Lower leg skin (tissue), 4 donors: ENCODE data around the gene SVIL. TPM values are rescaled to one million over a fixed set of nuclear protein-coding genes. Genes with fewer than 3 reads are reported as not detected.
A peak's percentile ranks its signal among the peaks of the same experiment; 100 is the strongest.

Experiments used
- DNase-seq, 2 donors: peaks; one replicate each; pipeline ENCODE4 v3.0.0-alpha.2; 2019; ENCODE audit warnings: low spot score in 2 of 2
- H3K4me3 ChIP-seq: fragments of 200-600 bp; sonication (generic); 2 replicates; pipeline ENCODE4 v1.5.1; 2017; ENCODE audit warnings: mild to moderate bottlenecking, low read depth; ENCODE audit not compliant: poor library complexity, severe bottlenecking
- POLR2A ChIP-seq, 2 donors: fragments of 450-650 bp; IDR thresholded peaks; one replicate each; pipeline ENCODE4 v1.6.1; 2016 to 2017; ENCODE audit warnings: antibody characterized with exemption in 2 of 2, mild to moderate bottlenecking in 1 of 2, moderate library complexity in 1 of 2
- WGBS, 2 donors: methylation state at CpG; one replicate each; pipeline ENCODE4 v1.1.5; 2018; 5-methylcytosine and 5-hydroxymethylcytosine counted together
- intact Hi-C: fragments of 100-400 bp; cut with DNase I; formaldehyde crosslinking; loops from one replicate; pipeline ENCODE4 v1.15.0; 2023; ENCODE audit warnings: low total_unique reads
- microRNA counts, 2 donors: library from miRNA; unstranded; fragments of <30 nt; microRNA quantifications; one replicate each; lab custom pipeline; 2016
- microRNA-seq, 2 donors: library from miRNA; unstranded; fragments of <30 nt; microRNA quantifications; one replicate each; pipeline ENCODE4, GENCODE V29; 2016; ENCODE audit warnings: borderline replicate concordance in 2 of 2, borderline number of aligned reads in 1 of 2
- total RNA-seq, 4 donors: library from RNA; depleted of rRNA; stranded (reverse); fragments of >200 nt; gene quantifications; one replicate each; pipeline ENCODE4 v1.1.0, GENCODE V29; 2016
- TF ChIP-seq, protein P1 (sequence below), 3 donors: fragments of 450-650 bp; IDR thresholded peaks; one replicate each; pipeline ENCODE4 v1.5.1; 2016; ENCODE audit warnings: antibody characterized with exemption in 3 of 3, mild to moderate bottlenecking in 3 of 3, moderate library complexity in 2 of 3

The SVIL gene
- total RNA-seq, 4 donors from 2014 or later: 49.0 to 91.0 (median 74.4) TPM

DNA sequence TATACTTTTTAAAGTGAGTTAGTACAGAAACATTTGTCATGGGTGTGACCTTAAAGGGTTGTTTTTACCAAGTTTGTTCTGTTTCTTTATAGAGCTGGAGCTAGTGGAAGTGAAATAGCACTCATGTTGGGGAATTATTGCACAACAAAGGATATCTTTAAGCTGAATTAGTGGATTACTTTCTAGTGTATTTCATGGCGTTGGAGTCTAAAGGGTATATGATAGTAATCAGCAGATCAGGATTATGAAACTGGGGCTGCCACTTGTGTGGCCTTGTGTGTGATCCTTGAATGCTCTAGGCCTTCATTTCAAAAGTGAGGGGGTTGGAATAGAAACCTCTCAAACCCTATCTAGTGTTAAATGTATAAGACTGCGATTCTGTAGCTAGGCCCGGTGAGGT lies 222.3 kb downstream of the SVIL start:
- intact Hi-C loops: no loop called here
- 74 to 80% methylated on average over 3 of the region's 3 CpGs for WGBS, 2 donors
- DNase-seq: no peak
- TF ChIP-seq, protein P1, sequence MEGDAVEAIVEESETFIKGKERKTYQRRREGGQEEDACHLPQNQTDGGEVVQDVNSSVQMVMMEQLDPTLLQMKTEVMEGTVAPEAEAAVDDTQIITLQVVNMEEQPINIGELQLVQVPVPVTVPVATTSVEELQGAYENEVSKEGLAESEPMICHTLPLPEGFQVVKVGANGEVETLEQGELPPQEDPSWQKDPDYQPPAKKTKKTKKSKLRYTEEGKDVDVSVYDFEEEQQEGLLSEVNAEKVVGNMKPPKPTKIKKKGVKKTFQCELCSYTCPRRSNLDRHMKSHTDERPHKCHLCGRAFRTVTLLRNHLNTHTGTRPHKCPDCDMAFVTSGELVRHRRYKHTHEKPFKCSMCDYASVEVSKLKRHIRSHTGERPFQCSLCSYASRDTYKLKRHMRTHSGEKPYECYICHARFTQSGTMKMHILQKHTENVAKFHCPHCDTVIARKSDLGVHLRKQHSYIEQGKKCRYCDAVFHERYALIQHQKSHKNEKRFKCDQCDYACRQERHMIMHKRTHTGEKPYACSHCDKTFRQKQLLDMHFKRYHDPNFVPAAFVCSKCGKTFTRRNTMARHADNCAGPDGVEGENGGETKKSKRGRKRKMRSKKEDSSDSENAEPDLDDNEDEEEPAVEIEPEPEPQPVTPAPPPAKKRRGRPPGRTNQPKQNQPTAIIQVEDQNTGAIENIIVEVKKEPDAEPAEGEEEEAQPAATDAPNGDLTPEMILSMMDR (IDR thresholded peaks at IDR 0.05): no peak
- TF ChIP-seq POLR2A (IDR thresholded peaks at IDR 0.05): no peak
- H3K4me3 ChIP-seq: no peak overlapping the region

GRCh38 chr10:29411666-29412315 lies 223.0 kb downstream of the SVIL start:
- WGBS, 2 donors: 91 to 92% methylated on average over 10 of the region's 10 CpGs
- intact Hi-C loops: no loop called here
- H3K4me3 ChIP-seq: no peak overlapping the region
- no peak for DNase-seq
- TF ChIP-seq, protein P1 (IDR thresholded peaks at IDR 0.05): no peak
- no peak for TF ChIP-seq POLR2A (IDR thresholded peaks at IDR 0.05)

GRCh38 chr10:29409241-29410054 lies 225.3 kb downstream of the SVIL start:
- peak overlapping the region; percentile 71 for H3K4me3 ChIP-seq
- intact Hi-C loops: no loop called here
- TF ChIP-seq, protein P1 (IDR thresholded peaks at IDR 0.05): no peak
- TF ChIP-seq POLR2A (IDR thresholded peaks at IDR 0.05): no peak
- DNase-seq: peak; percentile 60 to 92
- WGBS, 2 donors: 5 to 19% methylated on average over 37 to 47 of the region's 69 CpGs

DNA sequence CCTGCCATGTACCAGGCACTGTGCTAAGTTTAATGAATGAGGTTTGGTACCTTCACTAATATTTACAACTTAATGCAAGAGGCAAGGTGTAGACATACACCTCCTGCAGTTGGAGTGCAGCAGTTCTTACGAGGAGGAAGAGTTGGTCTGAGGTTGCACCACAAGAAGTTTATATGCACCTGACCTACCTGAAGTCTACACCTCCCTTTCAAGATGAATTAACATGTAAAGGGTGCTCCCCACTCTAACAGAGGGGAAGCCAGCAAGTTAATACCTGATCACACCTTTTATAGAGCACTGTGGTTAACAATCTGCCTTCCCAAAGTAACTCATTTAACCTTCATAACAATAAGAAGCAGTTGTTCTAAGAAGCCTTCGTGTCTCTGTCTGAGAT lies 225.9 kb downstream of the SVIL start:
- 43 to 44% methylated on average over 2 of the region's 2 CpGs for WGBS, 2 donors
- TF ChIP-seq POLR2A (IDR thresholded peaks at IDR 0.05): no peak
- TF ChIP-seq, protein P1 (IDR thresholded peaks at IDR 0.05): no peak
- intact Hi-C loops: no loop called here
- peak overlapping the region; percentile 71 for H3K4me3 ChIP-seq
- DNase-seq: no peak

MicroRNA genes within 50 kb of the gene (microRNA counts, 767-probe panel; counts per million panel counts)
- microRNA hsa-miR-604 (lab: Ali Mortazavi, UCI) (0 to 358 counts per million in 2 donors), microRNA hsa-miR-938 (lab: Ali Mortazavi, UCI) (0 to 358 counts per million in 2 donors)

Small RNA genes within 50 kb of the gene (microRNA-seq; reads per million reads assigned to microRNA genes)
- gene MIR604 (0 reads per million in 2 donors), gene MIR938 (0 reads per million in 2 donors)
